ENCODE data around the gene SEC14L1.
"Not testable (repeated sequence)": the region's sequence is repeated elsewhere in the genome, so short reads cannot be mapped to it uniquely, and the experiment has no call there.

The SEC14L1 gene

GRCh38 chr17:77148940-77149510 is 8.3 kb downstream of the SEC14L1 start:
- Mint-ChIP-seq H3K27ac (peak overlapping the region; percentile 2 to 56 (median 12)), H3K36me3 (ENCODE audit: low read depth) (peaks cover 58% of the 10 kb centered on the region), H3K9me3 (no peaks in the 10 kb centered on the region), H3K27me3 (ENCODE audit: low read depth) (no peaks in the 10 kb centered on the region), H3K4me1 (peaks cover 77% of the 10 kb centered on the region), H3K4me3 (peak overlapping the region in 2 of 3 experiments; percentile 38 to 45)
- no peak for TF ChIP-seq CTCF (IDR thresholded peaks at IDR 0.05; ENCODE audit: unreplicated experiment in 3 of 3)

GRCh38 chr17:77150196-77150595 is 9.4 kb downstream of the SEC14L1 start:
- Mint-ChIP-seq H3K27me3 (ENCODE audit: low read depth) (no peaks in the 10 kb centered on the region), H3K36me3 (ENCODE audit: low read depth) (peaks cover 52% of the 10 kb centered on the region), H3K4me1 (peaks cover 84% of the 10 kb centered on the region), H3K9me3 (no peaks in the 10 kb centered on the region), H3K27ac (peak overlapping the region in 2 of 3 experiments; percentile 15 to 28), H3K4me3 (no peak overlapping the region)
- no peak for TF ChIP-seq CTCF (IDR thresholded peaks at IDR 0.05; ENCODE audit: unreplicated experiment in 3 of 3)

GRCh38 chr17:77151186-77151585 is 10.4 kb downstream of the SEC14L1 start:
- Mint-ChIP-seq H3K4me1 (peaks cover 84% of the 10 kb centered on the region), H3K27me3 (ENCODE audit: low read depth) (no peaks in the 10 kb centered on the region), H3K9me3 (no peaks in the 10 kb centered on the region), H3K4me3 (no peak overlapping the region), H3K36me3 (ENCODE audit: low read depth) (peaks cover 47% of the 10 kb centered on the region), H3K27ac (peak overlapping the region in 1 of 3 experiments; percentile 6)
- no peak for TF ChIP-seq CTCF (IDR thresholded peaks at IDR 0.05; ENCODE audit: unreplicated experiment in 3 of 3)

GRCh38 chr17:77152056-77152455 is 11.3 kb downstream of the SEC14L1 start:
- peaks cover 44% of the 10 kb centered on the region for H3K36me3 Mint-ChIP-seq (ENCODE audit: low read depth)
- not testable (repeated sequence) for H3K9me3 Mint-ChIP-seq; H3K27ac Mint-ChIP-seq; H3K4me3 Mint-ChIP-seq; H3K27me3 Mint-ChIP-seq (ENCODE audit: low read depth)
- H3K4me1 Mint-ChIP-seq = peaks cover 77% of the 10 kb centered on the region

- Mint-ChIP-seq H3K4me3 (peak overlapping the region in 1 of 3 experiments; percentile 1), H3K27ac (peak overlapping the region; percentile 61 to 81 (median 67)), H3K9me3 (no peaks in the 10 kb centered on the region), H3K36me3 (ENCODE audit: low read depth) (peaks cover 42% of the 10 kb centered on the region), H3K4me1 (peaks cover 68% of the 10 kb centered on the region), H3K27me3 (ENCODE audit: low read depth) (no peaks in the 10 kb centered on the region)
- TF ChIP-seq CTCF (IDR thresholded peaks at IDR 0.05; ENCODE audit: unreplicated experiment in 3 of 3) = no peak
Observed at GRCh38 chr17:77153472-77153871, 12.7 kb downstream of the SEC14L1 start.

- Mint-ChIP-seq H3K4me3 (no peak overlapping the region), H3K27me3 (ENCODE audit: low read depth) (no peaks in the 10 kb centered on the region), H3K9me3 (no peaks in the 10 kb centered on the region), H3K36me3 (ENCODE audit: low read depth) (peaks cover 36% of the 10 kb centered on the region), H3K27ac (peak overlapping the region; percentile 61 to 81 (median 67)), H3K4me1 (peaks cover 62% of the 10 kb centered on the region)
- no peak for TF ChIP-seq CTCF (IDR thresholded peaks at IDR 0.05; ENCODE audit: unreplicated experiment in 3 of 3)
Observed at GRCh38 chr17:77153999-77154586, 13.3 kb downstream of the SEC14L1 start.

All from nephron (organoid).